KMS-11 (cell line): ENCODE measurements around the gene HCFC1.

Experiments
- H2AFZ ChIP-seq: fragments of 200-600 bp; sonication (generic); 2 replicates; pipeline ENCODE4 v1.6.1; 2016; ENCODE audit warnings: antibody characterized with exemption, mixed run types, low read depth
- H3K27ac ChIP-seq: fragments of 200-600 bp; sonication (generic); 2 replicates; pipeline ENCODE4 v1.6.1; 2016; ENCODE audit warnings: mild to moderate bottlenecking, mixed run types
- H3K27me3 ChIP-seq: fragments of 200-600 bp; sonication (generic); 2 replicates; pipeline ENCODE4 v1.6.1; 2017; ENCODE audit warnings: mild to moderate bottlenecking, low read depth, mixed run types, moderate library complexity; ENCODE audit not compliant: insufficient read depth
- H3K36me3 ChIP-seq: fragments of 200-600 bp; sonication (generic); 2 replicates; pipeline ENCODE4 v1.6.1; 2017; ENCODE audit warnings: mild to moderate bottlenecking, mixed run types; ENCODE audit not compliant: insufficient read depth
- H3K4me1 ChIP-seq: fragments of 200-600 bp; sonication (generic); 2 replicates; pipeline ENCODE4 v1.6.1; 2016; ENCODE audit warnings: mild to moderate bottlenecking, low read depth, mixed run types; ENCODE audit not compliant: poor library complexity, severe bottlenecking
- H3K4me2 ChIP-seq: fragments of 200-600 bp; sonication (generic); 2 replicates; pipeline ENCODE4 v1.7.0; 2016; ENCODE audit warnings: mild to moderate bottlenecking, mixed run types
- H3K4me3 ChIP-seq: fragments of 200-600 bp; sonication (generic); IDR thresholded peaks from 2 replicates; pipeline ENCODE4 v1.6.1; 2017; ENCODE audit warnings: low read depth, low read length, mixed read lengths; ENCODE audit not compliant: insufficient read depth
- H3K79me2 ChIP-seq: fragments of 200-600 bp; sonication (generic); 2 replicates; pipeline ENCODE4 v1.6.1; 2016; ENCODE audit warnings: low read depth, mixed run types; ENCODE audit not compliant: insufficient read depth
- H3K9ac ChIP-seq: fragments of 200-600 bp; sonication (generic); 2 replicates; pipeline ENCODE4 v1.6.1; 2016; ENCODE audit warnings: mild to moderate bottlenecking, mixed run types
- H4K20me1 ChIP-seq: fragments of 200-600 bp; sonication (generic); 2 replicates; pipeline ENCODE4 v1.6.1; 2016; ENCODE audit warnings: mild to moderate bottlenecking, mixed run types; ENCODE audit not compliant: insufficient read depth
- CTCF ChIP-seq: fragments of 200-600 bp; sonication (generic); conservative IDR thresholded peaks from 2 replicates; pipeline ENCODE4 v1.6.1; 2017; ENCODE audit warnings: low read depth, mild to moderate bottlenecking, antibody characterized with exemption, low read length, moderate library complexity, mixed read lengths

The HCFC1 gene

GRCh38 chrX:153966283-153966688, 5.3 kb downstream of the HCFC1 start:
- no peak overlapping the region for H3K4me2 ChIP-seq
- H3K36me3 ChIP-seq, result peaks cover 3% of the 10 kb centered on the region; the same call in 1 of the 2 replicates
- H3K9ac ChIP-seq, result no peak overlapping the region
- H2AFZ ChIP-seq, result no peak overlapping the region
- H3K27ac ChIP-seq, result no peak overlapping the region
- H3K4me1 ChIP-seq, result peaks cover 18% of the 10 kb centered on the region
- no peak overlapping the region for H3K4me3 ChIP-seq
- no peaks in the 10 kb centered on the region for H4K20me1 ChIP-seq
- peaks cover 73% of the 10 kb centered on the region for H3K79me2 ChIP-seq
- H3K27me3 ChIP-seq, result no peaks in the 10 kb centered on the region
- no peak for TF ChIP-seq CTCF

- H3K9ac ChIP-seq, result no peak overlapping the region
- H3K4me2 ChIP-seq, result no peak overlapping the region
- H2AFZ ChIP-seq, result no peak overlapping the region
- peaks cover 18% of the 10 kb centered on the region for H3K4me1 ChIP-seq
- TF ChIP-seq CTCF, result no peak
- no peak overlapping the region for H3K27ac ChIP-seq
- no peaks in the 10 kb centered on the region for H3K27me3 ChIP-seq
- no peaks in the 10 kb centered on the region for H4K20me1 ChIP-seq
- H3K36me3 ChIP-seq, result peaks cover 3% of the 10 kb centered on the region; the same call in 1 of the 2 replicates
- H3K4me3 ChIP-seq, result no peak overlapping the region
- H3K79me2 ChIP-seq, result peaks cover 73% of the 10 kb centered on the region
Measured at GRCh38 chrX:153965406-153965805, 6.2 kb downstream of the HCFC1 start.

- Histone ChIP-seq H3K27ac (no peak overlapping the region), H2AFZ (no peak overlapping the region), H3K9ac (no peak overlapping the region), H3K79me2 (peaks cover 65% of the 10 kb centered on the region), H4K20me1 (no peaks in the 10 kb centered on the region), H3K4me1 (peaks cover 18% of the 10 kb centered on the region), H3K4me3 (no peak overlapping the region), H3K4me2 (no peak overlapping the region), H3K36me3 (peaks cover 3% of the 10 kb centered on the region; the same call in 1 of the 2 replicates), H3K27me3 (no peaks in the 10 kb centered on the region)
- TF ChIP-seq CTCF, result no peak
Measured at GRCh38 chrX:153964105-153964504, 7.5 kb downstream of the HCFC1 start.

DNA sequence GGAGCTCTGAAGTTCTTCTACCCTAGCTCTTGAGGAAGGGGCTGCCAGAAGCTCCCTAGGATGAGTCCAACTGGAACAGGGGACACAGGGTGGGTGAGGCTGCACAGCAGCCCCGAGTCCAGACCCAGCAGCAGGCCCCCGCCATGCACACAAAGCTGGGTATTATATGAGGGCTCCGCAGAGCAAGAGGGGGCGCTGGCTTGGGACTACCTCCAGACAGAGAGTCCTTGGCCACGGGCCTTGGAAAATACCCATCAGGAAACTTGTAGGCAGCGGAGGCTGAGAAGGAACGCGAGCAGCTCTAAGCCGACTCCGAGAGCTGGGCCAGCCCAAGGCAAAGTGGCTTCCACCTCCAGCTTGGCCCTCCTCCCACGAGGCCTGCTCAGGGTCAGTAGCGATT, 8.1 kb downstream of the HCFC1 start:
- Histone ChIP-seq H3K4me2 (no peak overlapping the region), H3K4me3 (no peak overlapping the region), H3K27me3 (no peaks in the 10 kb centered on the region), H3K4me1 (peaks cover 18% of the 10 kb centered on the region), H3K9ac (no peak overlapping the region), H3K27ac (no peak overlapping the region), H2AFZ (no peak overlapping the region), H3K36me3 (peaks cover 3% of the 10 kb centered on the region; the same call in 1 of the 2 replicates), H3K79me2 (peaks cover 60% of the 10 kb centered on the region), H4K20me1 (no peaks in the 10 kb centered on the region)
- no peak for TF ChIP-seq CTCF
